LNCAP (cell line): Measurements from ENCODE around the gene APOL1.
A peak's percentile ranks its signal among the peaks of the same experiment; 100 is the strongest.

ENCODE experiments used
- TF ChIP-seq, protein P1 (sequence below): fragments of 450-650 bp; IDR thresholded peaks from 2 replicates; pipeline ENCODE4 v1.5.1; 2017; ENCODE audit warnings: mild to moderate bottlenecking

Gene APOL1

GRCh38 chr22:36238373-36239149, 14.4 kb upstream of the APOL1 start:
- TF ChIP-seq, protein P1, sequence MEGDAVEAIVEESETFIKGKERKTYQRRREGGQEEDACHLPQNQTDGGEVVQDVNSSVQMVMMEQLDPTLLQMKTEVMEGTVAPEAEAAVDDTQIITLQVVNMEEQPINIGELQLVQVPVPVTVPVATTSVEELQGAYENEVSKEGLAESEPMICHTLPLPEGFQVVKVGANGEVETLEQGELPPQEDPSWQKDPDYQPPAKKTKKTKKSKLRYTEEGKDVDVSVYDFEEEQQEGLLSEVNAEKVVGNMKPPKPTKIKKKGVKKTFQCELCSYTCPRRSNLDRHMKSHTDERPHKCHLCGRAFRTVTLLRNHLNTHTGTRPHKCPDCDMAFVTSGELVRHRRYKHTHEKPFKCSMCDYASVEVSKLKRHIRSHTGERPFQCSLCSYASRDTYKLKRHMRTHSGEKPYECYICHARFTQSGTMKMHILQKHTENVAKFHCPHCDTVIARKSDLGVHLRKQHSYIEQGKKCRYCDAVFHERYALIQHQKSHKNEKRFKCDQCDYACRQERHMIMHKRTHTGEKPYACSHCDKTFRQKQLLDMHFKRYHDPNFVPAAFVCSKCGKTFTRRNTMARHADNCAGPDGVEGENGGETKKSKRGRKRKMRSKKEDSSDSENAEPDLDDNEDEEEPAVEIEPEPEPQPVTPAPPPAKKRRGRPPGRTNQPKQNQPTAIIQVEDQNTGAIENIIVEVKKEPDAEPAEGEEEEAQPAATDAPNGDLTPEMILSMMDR = no peak

DNA sequence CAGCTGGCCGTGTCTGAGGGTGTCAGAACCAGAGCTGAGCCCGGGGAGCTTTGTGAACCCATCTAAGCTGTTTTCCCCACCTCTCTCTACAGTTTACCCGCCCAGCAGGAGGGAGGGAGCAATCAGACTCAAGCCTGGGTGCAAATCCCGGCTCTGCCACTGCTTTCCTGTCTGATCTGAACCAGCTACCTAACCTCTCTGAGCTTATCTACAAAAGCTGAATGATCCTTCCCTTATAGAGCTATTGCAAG, 13.9 kb upstream of the APOL1 start:
- TF ChIP-seq, protein P1 = no peak

- TF ChIP-seq, protein P1 = peak; percentile 66
Measured at GRCh38 chr22:36239401-36240171, 13.3 kb upstream of the APOL1 start, which contains the start of gene APOL2. Gene APOL2, minus strand, starts transcription at chr22:36239527. Its CDS starts 6,365 bp downstream, at chr22:36233162.

- TF ChIP-seq, protein P1 = no peak
Measured at GRCh38 chr22:36243986-36244385, 8.9 kb upstream of the APOL1 start.

GRCh38 chr22:36244522-36245391, 8.2 kb upstream of the APOL1 start:
- TF ChIP-seq, protein P1 = no peak

GRCh38 chr22:36245805-36246356, 7.1 kb upstream of the APOL1 start:
- TF ChIP-seq, protein P1 = no peak

DNA sequence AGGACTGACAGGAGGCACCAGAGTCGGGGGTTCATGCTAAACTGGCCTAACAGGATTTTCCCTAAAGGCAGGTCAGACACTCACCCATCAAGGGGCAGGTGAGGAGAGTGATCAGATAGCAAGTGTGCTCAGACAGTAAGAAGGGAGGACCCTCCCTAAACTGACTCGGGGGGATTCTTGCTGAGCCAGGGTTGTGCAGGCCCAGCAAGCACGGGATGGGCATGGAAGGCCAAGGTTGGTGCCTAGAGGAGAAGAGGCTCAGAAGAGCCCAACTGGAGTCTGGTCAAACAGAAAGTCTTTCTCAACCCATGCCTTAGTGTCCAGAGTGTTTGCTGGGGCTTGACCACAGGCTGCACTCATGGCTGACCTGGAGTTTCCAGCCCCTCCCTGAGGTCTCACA, 6.2 kb upstream of the APOL1 start:
- TF ChIP-seq, protein P1 = no peak
